HG03097 (cell line): ENCODE measurements around the gene SDK1.
"Not testable (repeated sequence)": the region's sequence is repeated elsewhere in the genome, so short reads cannot be mapped to it uniquely, and the experiment has no call there.

Experiments used
- ATAC-seq: cut with Tn5 transposase; IDR thresholded peaks from one replicate; pipeline ENCODE4 v1.9.1; 2021; ENCODE audit not compliant: unreplicated experiment, low FRiP score

The SDK1 gene

GRCh38 chr7:4297918-4298219 is 996.8 kb downstream of the SDK1 start:
- ATAC-seq = no peak

- ATAC-seq = no peak
These were observed 998.4 kb downstream of the SDK1 start for GRCh38 chr7:4299431-4299830.

- ATAC-seq = no peak
These were observed 1001.3 kb downstream of the SDK1 start for GRCh38 chr7:4302203-4302905.

DNA sequence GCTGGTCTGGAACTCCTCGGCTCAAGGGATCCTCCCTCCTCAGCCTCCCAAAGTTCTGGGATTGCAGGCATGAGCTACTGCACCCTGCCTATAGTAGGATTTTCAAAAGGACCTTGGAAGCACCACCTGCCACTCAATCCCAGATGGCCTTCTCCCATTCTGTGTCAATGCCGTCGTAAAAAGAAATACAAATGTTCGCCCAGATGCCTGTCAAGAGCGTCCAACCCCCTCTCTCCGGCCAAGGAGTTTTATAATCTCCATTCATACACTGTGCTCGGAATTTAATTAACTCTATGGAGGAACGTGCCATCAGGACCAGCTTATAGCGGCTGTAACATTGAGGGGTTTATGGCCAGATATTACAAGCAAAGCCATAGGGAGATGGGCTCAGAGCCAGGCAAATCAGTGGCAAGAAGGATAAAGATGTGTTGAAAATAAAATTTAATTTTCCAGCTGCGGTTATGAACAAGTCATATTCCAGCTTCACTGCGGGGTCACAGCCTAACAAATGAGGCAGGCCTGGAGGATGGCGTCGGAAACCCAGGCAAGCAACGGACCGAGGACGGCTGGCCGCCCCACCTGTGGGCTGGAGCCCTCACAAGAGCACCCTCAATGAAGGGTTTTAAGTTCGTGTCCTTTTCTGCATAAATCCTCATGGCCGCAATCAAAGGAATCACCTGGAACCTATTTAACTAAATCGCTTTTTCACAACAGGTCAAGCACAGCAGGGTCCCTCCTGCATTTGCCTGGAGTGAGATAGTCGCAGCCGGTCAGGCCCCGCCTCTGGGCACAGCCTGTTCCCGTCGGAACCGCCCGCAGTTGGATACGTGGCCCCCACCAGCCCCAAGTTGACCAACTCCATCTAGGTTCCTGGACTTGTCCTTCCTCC is 1006.5 kb downstream of the SDK1 start:
- ATAC-seq = no peak

DNA sequence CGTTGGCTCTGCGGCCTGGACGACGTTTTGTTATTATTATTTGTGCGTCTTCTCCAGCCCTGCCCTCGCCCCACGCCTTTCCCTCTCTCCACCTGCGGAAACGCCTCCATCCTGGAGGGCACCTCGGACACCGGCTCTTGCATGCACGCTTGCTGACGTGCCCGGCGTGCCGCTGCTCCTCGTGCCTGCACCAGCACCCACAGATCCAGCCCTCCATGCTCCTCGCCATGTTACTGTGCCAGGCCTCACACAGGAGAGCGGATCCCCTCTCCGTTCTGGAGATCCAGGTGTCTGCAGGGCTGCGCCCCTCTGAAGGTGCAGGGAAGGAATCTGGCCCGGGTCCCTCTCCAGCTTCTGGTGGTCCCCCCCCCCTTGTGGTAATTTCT is 1007.1 kb downstream of the SDK1 start:
- no peak for ATAC-seq

DNA sequence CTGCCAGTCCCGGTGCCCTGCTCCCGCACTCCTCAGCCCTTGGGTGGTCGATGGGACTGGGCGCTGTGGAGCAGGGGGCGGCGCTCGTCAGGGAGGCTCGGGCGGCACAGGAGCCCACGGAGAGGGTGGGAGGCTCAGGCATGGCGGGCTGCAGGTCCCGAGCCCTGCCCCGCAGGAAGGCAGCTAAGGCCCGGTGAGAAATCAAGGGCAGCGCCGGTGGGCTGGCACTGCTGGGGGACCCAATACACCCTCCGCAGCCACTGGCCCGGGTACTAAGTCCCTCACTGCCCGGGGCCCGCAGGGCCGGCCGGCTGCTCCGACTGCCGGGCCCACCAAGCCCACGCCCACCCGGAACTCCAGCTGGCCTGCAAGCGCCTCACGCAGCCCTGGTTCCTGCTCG is 1012.9 kb downstream of the SDK1 start:
- ATAC-seq = not testable (repeated sequence)

DNA sequence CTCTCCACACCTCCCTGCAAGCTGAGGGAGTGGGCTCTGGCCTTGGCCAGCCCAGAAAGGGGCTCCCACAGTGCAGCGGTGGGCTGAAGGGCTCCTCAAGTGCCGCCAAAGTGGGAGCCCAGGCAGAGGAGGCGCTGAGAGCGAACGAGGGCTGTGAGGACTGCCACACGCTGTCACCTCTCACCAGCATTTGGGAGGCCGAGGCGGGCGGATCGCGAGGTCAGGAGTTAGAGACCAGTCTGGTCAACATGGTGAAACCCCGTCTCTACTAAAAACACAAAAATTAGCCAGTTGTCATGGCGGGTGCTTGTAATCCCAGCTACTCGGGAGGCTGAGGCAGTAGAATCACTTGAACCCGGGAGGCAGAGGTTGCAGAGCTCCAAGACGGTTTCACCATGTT is 1013.3 kb downstream of the SDK1 start:
- ATAC-seq = not testable (repeated sequence)
